Esophagus muscularis mucosa (tissue), 3 donors: ENCODE results near the gene MPZL1.

Experiments used
- POLR2A ChIP-seq: fragments of 450-650 bp; IDR thresholded peaks from one replicate; pipeline ENCODE4 v1.6.1; 2017; ENCODE audit warnings: antibody characterized with exemption, moderate library complexity, mild to moderate bottlenecking, low read depth
- TF ChIP-seq, protein P1 (sequence below), 3 experiments: fragments of 200-600 bp in 2 of 3; fragments of 450-650 bp in 1 of 3; sonication (generic) in 2 of 3; IDR thresholded peaks; one replicate each; pipeline ENCODE4 v1.5.1; 2017 to 2019; ENCODE audit warnings: antibody characterized with exemption in 3 of 3, mild to moderate bottlenecking in 2 of 3, moderate library complexity in 1 of 3

DNA sequence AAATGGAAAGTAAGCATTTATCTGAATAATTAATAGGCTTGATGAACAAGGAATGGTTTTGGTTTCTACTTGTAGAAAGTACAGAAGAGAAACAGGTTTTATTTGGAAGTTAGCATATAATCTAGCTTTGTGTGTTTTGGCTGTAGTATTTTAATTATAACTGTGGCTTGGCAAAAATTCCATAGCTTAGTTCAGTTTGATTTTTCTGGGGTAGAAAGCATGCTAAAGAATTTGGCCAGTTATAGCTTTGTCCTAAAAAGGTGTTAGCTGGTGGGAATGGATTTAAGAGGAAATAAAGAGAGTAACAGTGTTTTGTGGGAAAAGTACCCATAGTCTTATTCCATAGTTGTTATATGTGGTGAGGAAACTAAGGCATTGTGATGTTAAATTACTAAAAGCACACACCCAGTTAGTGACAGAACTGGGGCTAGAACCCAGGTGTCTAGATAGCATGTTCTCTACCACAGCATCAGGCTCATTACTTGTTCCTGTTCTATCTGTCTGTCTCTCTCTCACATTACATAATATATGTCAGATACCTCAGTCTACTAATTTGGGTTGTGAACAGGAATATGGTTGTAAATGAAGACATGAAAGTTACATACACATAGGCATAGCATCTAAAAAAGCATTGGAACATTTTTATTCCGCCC lies 55.0 kb downstream of the MPZL1 start:
- TF ChIP-seq, protein P1, sequence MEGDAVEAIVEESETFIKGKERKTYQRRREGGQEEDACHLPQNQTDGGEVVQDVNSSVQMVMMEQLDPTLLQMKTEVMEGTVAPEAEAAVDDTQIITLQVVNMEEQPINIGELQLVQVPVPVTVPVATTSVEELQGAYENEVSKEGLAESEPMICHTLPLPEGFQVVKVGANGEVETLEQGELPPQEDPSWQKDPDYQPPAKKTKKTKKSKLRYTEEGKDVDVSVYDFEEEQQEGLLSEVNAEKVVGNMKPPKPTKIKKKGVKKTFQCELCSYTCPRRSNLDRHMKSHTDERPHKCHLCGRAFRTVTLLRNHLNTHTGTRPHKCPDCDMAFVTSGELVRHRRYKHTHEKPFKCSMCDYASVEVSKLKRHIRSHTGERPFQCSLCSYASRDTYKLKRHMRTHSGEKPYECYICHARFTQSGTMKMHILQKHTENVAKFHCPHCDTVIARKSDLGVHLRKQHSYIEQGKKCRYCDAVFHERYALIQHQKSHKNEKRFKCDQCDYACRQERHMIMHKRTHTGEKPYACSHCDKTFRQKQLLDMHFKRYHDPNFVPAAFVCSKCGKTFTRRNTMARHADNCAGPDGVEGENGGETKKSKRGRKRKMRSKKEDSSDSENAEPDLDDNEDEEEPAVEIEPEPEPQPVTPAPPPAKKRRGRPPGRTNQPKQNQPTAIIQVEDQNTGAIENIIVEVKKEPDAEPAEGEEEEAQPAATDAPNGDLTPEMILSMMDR (IDR thresholded peaks at IDR 0.05): no peak
- TF ChIP-seq POLR2A: no peak
